Measurements from ENCODE around the gene SVIL.

DNA sequence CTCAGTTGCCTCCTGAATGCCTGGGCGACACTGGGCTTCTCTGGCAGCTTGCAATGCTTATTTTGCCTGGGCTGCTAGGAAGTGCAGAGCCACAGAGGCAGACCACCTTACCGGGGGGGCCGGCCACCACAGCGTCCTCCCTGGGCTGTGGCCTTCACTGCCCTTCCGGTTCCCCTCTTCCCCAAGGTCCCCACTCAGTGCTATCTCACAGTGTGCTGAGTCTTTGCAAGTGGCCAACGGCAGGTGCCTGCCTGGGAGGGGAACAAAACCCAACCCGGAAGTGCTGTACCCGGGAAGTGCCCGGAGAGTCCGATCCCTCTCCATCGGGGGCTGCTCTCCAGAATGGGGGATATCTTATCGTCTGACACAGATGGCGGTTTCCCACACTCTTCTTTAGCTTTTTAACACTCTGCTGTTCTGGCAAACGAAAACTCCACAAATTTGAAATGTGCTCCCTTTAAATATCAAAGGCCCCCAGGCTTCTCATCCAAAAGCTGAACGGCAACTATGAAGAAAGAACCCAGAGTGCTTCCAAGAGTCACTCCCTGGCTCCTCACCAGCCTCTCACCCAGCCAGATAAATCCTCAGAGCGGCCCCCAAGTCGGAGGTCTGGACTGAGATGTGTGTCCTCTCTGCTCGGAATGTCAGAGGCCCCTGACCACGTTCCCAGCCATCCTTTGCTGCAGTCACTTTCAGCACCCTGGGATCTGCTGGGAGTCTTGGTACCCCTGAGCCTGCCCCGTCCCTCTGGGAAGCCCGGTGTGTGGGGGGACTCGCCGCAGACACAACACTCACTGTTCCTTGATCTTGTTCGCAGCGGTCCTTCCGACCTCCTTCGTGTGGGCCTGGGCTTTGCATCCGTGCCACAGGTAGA is 165.1 kb downstream of the SVIL start:
- TF ChIP-seq, protein P1, sequence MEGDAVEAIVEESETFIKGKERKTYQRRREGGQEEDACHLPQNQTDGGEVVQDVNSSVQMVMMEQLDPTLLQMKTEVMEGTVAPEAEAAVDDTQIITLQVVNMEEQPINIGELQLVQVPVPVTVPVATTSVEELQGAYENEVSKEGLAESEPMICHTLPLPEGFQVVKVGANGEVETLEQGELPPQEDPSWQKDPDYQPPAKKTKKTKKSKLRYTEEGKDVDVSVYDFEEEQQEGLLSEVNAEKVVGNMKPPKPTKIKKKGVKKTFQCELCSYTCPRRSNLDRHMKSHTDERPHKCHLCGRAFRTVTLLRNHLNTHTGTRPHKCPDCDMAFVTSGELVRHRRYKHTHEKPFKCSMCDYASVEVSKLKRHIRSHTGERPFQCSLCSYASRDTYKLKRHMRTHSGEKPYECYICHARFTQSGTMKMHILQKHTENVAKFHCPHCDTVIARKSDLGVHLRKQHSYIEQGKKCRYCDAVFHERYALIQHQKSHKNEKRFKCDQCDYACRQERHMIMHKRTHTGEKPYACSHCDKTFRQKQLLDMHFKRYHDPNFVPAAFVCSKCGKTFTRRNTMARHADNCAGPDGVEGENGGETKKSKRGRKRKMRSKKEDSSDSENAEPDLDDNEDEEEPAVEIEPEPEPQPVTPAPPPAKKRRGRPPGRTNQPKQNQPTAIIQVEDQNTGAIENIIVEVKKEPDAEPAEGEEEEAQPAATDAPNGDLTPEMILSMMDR (optimal IDR thresholded peaks at IDR 0.05 in 1 of 3, IDR thresholded peaks at IDR 0.05 in 1 of 3, conservative IDR thresholded peaks at IDR 0.05 in 1 of 3; ENCODE audit: extremely low read depth in 1 of 3, insufficient read depth in 2 of 3, low read length in 3 of 3), result no peak
- no peak for TF ChIP-seq EZH2 (IDR thresholded peaks at IDR 0.05; ENCODE audit: low read length)

All from keratinocyte (primary cell).